Right renal cortex interstitium (tissue), 3 donors: ENCODE measurements around the gene ALPP. TPM values are rescaled to one million over a fixed set of nuclear protein-coding genes. Genes with fewer than 3 reads are reported as not detected.
"Not testable (repeated sequence)": the region's sequence is repeated elsewhere in the genome, so short reads cannot be mapped to it uniquely, and the experiment has no call there.

Experiments
- DNase-seq, 3 donors: peaks; one replicate each; pipeline ENCODE4 v3.0.0-alpha.2; 2013; ENCODE audit warnings: low read depth in 3 of 3, low spot score in 2 of 3
- polyA plus RNA-seq, 3 donors: library from polyadenylated mRNA; unstranded; fragments of 120-200 nt; gene quantifications; one replicate each; pipeline ENCODE4 v1.2.1, GENCODE V29; 2013; ENCODE audit not compliant: insufficient read length in 3 of 3

Gene ALPP
- polyA plus RNA-seq, 3 donors = 0.06 TPM; not detected in 2

DNA sequence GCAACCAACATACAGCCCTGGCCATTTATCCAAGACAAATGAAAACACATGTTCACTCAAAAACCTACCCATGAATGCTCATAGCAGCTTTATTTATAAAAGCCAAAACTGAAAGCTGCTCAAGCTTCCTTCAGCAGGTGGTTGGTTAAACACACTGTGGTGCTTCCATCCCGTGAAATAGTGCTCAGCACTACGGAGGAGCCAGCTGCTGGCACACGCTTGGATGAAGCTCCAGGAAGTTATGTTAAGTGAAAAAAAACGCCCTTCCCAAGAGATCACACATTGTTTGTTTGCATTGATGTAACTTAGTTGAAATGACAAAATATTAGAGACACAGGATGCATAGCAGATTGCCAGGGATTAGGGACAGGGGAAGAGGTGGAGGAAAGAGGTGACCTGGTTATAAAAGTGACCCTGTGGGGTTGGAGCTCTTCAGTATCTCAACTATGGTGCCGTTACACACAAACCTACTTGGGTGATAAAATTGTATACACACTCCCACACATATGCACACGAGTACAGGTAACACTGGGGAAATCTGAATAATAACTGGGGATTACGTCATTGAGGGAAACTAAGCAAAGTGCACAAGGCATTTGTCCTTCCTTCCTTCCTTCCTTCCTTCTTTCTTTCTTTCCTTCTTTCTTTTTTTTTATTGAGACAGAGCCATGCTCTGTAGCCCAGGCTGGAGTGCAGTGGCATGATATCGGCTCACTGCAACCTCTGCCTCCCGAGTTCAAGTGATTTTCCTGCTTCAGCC is 21.9 kb downstream of the ALPP start:
- DNase-seq = no peak

DNA sequence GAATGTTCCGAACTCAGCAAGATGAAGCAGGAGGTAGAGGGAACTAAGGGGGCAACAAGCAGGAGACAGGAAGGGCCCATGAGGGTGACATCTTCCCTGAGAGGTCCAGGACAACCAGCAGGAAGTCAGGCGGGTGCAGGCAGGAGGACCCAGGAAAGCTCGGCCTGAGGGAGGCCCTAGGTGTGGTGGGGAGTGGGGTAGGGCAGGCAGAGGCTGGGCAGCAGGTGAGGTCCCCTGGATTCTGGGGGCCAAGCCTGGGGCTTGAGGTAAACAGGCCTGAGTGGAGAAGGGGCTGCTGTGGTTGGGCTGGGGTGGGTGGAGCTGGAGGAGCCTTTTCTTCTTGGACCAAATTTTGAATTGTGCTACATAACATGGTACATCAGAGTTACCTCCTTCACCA is 24.0 kb downstream of the ALPP start:
- DNase-seq = no peak

DNA sequence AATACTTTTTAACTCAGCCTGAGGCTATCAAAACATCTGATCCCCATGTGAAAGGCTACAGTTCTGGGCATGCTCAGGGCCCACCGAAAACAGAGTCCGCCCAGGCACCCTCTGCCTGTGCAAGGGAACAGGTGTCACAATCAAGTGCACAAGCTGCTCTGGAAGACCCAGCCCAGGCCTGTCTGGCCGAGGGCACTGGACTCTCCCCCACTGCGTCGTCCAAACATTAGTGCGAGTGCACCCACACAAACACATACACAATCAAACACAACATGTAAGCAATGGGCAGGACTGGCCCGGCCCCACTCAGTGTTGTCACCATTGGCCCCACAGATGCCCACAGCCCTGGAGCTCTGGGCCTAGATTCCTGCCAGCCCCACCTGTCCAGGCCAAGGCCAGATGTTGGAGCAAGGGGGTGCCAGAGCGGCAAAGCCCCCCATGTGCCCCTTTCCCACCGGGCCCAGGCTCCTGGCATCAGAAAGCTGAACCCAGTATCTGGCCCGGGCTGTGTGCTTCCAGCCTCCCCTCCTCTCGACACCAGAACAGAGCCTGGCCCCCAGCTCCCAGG is 27.5 kb downstream of the ALPP start:
- DNase-seq = no peak

DNA sequence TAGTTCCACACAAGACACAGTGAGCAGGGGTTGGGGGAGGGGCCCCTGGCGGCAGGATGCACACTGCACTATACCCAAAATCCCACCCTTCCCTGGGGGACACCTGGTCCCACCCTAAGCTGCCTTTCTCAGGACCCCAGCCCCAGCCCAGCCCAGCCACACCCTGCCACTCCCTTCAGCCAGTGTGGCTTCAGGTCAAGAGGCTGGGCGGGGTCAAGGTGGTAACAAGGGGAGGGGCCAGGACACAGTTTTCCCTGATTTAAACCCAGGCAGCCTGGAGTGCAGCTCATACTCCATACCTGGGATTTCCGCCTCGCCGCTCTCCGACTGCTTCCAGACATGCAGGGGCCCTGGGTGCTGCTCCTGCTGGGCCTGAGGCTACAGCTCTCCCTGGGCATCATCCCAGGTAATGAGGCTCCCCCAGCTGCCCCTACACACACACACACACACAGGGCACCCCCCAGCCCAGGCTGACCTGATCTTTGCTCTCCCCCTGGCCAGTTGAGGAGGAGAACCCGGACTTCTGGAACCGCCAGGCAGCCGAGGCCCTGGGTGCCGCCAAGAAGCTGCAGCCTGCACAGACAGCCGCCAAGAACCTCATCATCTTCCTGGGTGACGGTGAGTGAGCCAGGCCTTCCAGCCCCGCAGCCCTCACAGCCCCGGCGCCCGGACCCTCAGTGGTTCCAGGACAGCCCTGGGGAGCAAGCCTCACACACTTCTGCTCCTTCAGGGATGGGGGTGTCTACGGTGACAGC is 28.2 kb downstream of the ALPP start, which contains the start of gene ALPG:
Gene ALPG, plus strand, starts transcription at position 289 of the 755 bp plus-strand sequence. Its CDS starts 51 bp downstream, at position 340.
- DNase-seq = no peak

DNA sequence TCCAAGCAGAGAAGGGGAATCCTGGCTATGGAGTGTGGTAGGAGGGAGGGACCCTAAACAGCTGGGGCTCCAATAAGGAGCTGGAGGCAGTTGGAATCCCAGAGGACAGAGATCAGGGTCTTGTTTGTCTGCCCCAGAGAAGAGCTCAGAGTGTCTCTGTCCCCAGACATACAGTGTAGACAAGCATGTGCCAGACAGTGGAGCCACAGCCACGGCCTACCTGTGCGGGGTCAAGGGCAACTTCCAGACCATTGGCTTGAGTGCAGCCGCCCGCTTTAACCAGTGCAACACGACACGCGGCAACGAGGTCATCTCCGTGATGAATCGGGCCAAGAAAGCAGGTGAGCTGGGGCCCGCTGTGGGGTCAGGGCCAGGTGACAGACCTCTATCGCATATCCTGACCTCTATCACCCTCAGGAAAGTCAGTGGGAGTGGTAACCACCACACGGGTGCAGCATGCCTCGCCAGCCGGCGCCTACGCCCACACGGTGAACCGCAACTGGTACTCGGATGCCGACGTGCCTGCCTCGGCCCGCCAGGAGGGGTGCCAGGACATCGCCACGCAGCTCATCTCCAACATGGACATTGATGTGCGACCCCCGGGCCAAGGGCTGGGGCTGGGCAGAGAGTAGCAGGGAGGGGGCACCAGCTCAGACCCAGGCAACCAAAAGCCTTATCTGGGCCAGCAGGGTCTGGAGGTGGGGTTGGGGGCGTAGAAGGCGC is 29.0 kb downstream of the ALPP start:
- not testable (repeated sequence) for DNase-seq

DNA sequence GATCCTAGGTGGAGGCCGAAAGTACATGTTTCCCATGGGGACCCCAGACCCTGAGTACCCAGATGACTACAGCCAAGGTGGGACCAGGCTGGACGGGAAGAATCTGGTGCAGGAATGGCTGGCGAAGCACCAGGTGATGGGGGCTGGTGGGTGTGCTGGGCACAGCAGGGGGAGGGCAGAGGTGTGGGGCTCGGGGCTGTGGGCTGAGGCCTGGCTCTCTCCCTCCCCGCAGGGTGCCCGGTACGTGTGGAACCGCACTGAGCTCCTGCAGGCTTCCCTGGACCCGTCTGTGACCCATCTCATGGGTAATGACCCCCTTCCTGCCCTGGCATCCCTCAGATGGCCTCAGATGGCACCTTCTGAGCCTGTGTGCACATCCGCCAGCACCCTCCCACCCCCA is 29.7 kb downstream of the ALPP start:
- DNase-seq = not testable (repeated sequence)

- not testable (repeated sequence) for DNase-seq
Observed at GRCh38 chr2:232409617-232410016, 31.1 kb downstream of the ALPP start.

GRCh38 chr2:232410238-232410900 is 31.8 kb downstream of the ALPP start:
- DNase-seq = no peak

- DNase-seq = no peak
Observed at GRCh38 chr2:232411901-232412629, 33.5 kb downstream of the ALPP start.

GRCh38 chr2:232412986-232413385 is 34.4 kb downstream of the ALPP start:
- DNase-seq = no peak

- DNase-seq = no peak
Observed at GRCh38 chr2:232415138-232415690, 36.7 kb downstream of the ALPP start.

GRCh38 chr2:232415736-232416520 is 37.4 kb downstream of the ALPP start:
- DNase-seq = no peak

DNA sequence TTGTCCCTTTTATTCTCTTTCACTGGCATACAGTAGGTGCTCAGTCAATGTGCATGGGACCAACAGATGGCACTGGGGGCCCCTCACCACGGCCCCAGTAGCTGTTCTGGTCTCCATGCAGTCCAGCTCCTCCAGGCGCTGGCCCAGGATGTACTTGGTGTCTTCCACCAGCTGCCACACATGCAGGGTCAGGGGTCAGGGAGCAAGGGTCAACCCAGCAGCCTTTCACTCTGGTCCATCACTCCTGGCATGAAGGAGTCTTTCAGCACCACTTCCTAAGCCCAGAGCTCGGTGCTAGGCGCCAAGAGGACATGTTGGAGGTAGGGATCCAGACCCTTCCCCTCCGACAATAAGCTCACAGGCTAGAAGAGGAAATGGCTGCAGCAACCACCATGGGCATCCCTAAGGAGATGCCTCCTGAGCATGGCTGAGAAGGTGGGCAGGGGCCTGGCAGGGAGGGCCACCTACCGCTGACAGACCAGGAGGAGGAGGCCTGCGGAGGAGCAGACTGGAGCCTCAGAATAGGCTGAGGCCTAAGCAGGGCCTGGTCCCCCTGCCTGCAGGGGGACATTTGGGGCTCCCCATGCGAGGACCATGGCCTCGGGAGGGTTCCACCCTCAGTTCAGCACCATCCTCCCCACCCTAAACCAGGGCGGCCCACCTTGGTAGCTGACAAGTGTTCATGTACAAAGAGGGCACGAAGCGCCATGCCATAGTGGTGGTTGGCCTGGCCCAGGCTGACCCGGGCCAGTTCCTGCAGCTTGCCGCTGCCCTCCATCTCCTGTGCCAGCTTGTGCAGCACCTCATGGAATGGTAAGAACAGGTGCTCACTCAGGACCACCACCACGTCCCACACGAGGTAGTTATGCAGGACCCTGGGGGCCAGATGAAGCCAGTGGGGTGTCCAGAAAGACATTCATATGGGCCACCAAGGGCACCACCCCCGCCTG is 38.2 kb downstream of the ALPP start:
- DNase-seq = no peak

DNA sequence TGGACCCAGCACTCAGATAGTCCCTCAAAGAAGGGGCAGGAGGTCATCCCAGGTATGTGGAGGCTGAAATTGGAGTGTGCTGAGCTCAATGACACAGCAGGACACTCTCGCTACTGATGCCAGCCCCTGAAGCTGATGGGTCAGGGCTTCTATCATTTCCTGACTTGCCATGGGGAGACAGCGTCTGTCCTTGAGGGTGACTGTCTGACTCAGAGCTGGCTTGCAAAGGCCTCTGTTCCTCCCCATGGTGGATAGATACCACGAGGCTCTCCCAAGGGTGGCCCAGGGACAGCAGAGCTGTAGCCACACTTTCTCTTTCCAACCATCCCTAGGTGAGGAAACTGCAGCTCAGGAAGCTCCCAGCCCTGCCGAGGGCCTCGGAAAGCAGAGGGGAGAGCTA is 38.9 kb downstream of the ALPP start:
- DNase-seq = no peak

GRCh38 chr2:232418056-232418455 is 39.5 kb downstream of the ALPP start:
- no peak for DNase-seq

GRCh38 chr2:232418466-232419244 is 40.1 kb downstream of the ALPP start:
- DNase-seq = no peak
